Activated T-cell treated with anti-CD3 and anti-CD28 coated beads, Interleukin-2, amount 50 U/mL, for 1 hour (primary cell): ENCODE results near the gene KIF16B.
"Not testable (repeated sequence)": the region's sequence is repeated elsewhere in the genome, so short reads cannot be mapped to it uniquely, and the experiment has no call there.

Experiments used
- DNase-seq: peaks from one replicate; pipeline ENCODE4 v3.0.0-alpha.2; 2020

The KIF16B gene

DNA sequence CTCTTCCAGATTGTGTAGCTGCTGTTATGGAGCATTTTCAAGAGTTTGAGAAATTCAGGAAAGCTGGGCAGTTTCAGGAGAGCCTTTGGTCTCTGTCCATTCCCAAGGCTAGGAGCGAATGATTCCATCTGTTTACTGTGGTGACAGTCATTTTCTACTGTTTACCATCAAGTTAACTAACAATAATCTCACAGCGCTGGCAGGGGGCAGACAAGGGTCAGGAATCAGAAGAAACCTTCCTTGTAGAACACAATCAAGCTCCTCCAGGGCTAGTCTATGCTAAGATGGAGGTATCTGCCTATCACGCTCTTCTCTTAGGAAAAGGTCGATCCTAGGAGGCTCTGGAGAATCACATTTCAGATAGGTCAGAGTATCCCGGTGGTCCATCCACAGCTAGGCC, 293.9 kb downstream of the KIF16B start:
- no peak for DNase-seq

DNA sequence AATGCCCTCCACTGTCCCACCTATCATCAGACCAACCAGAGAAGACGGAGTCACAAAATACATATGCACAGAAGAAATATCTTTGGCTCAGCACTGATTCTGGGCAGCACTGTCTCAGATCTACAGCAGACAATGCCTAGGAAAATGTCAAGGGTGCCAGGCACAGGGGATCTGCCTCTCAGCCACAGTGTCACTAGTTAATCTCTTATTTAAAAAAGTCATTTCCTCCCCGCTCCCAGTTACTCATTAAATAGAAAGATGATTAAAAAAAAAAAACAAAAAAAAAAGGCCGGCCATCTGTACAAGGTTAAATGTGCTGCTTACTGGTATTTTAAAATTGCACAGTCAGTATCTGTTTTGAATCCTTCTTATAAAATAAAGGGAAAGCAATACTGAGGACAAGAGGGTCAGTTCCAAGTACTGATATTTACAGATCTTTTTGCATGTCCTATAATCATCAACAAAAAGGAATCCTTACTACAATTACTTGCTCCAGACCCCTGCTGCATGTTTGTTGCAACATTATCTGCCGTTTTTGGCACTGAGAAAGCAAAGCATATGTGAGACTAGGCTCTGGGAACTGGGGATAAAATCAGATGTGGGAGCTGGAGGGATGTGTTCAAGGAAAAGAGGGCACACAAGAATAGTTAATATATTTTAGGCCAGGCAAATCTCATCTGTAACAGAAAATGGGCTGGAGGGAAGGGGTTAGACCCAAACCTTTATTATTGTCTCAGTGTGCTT, 299.3 kb downstream of the KIF16B start:
- DNase-seq: no peak

DNA sequence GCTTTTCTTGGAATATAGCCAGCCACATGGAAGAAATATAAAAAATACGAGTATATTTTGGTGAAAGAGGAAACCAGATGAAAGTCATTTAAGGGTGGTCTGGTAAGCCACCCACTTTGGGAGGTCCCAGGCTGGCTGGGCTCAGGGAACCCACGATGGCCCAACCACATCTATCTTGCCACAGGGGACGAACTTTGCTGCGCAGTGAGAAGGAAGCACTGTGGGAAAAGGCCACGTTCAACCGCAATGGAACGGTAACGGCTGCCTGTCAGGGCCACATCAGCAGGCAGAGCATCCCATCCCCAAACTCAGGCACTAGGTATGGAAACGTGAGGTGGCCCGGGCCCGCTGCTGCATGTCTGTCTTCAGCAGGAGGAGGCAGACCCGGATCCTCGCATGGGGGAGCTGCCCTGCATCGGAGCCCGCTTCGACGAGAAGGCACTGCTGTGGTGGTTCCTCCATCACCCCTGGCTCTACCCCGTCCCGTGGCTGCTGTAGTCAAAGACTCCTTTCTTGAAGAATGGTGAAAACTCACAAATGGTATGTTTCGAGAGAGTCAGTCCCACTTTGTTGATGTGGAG, 300.4 kb downstream of the KIF16B start:
- no peak for DNase-seq

DNA sequence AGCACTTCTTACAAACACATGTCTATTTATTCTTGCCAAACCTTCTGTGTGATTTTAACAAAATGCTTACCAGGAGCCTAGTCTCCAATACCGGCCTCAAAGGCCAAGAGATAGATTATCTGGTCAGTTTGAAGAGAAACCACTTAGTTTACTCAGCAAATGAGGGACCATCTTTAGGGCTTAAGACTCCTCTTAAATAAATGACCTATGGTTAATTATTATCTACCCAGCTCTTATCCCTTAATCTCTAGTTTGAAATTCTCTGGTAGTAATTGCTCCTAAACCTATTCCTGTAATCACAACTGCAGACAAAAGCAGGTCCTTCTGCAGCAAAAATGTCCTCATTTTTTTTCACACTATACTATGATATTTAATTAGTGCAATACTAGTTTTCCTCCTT, 301.8 kb downstream of the KIF16B start:
- no peak for DNase-seq

DNA sequence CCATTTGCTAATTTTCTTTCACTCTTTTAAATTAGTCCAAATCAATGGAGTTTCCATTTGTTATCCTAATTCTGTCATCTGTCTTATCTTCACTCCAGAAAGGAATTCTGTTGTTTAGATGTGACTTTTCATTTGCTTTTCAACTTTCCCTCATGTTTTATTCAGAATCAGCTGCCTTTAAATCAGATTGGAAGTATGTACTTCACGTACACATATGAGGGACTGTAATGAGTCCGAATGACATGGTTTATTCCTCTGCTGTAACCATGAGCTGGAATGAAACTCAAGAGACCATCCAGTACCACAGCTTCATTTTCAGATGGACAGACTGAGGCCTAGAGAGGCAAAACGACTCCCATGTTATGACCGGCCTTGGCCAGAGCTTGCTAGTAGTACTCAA, 302.3 kb downstream of the KIF16B start:
- DNase-seq: no peak

DNA sequence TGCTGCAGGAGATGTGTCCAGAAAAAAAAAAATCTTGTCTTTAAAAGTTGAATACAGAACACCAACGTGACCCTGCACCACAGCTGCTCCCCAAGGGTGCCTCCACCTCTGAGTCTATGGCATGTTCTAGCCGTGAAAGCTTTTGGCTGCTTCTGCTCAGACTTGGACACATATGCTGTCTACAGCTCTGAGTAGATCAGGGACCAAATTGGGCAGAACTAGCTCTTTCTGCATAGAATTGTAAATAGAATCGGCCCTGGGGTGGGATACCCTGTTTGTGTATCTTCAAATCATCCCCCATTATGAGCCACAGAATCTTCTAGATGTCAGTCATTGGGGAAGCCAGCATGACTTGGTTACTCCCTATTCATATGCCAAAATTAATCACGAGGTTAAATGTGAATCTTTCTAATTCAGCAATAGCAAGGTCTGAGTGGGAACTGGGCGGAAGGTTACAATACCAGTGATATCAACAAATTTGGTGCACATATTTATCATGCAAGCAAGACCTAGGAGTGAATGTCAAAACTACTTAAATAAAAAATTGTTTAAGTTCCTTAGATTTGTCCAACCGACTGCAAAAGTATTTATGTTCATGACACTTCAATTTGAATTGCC, 302.8 kb downstream of the KIF16B start:
- no peak for DNase-seq

DNA sequence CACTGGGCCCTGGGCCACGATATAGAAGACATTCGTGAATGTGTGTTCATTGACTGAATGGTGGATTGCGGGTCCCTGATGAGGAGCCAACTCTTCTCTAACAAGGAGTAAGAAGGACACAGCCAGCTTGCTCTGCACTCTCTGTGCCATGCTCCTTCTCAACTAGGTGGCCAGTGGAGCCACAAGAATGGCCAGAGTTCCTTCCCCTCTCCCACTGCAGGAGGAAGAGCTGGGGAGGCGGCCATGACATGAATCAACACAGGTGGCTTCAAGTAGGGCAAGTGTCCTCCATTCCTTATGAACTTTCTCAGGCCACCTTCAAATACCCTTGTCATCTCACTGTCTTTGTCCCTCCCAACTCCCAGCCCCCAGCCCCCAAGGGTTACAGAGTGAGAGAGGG, 305.7 kb downstream of the KIF16B start:
- DNase-seq: no peak

DNA sequence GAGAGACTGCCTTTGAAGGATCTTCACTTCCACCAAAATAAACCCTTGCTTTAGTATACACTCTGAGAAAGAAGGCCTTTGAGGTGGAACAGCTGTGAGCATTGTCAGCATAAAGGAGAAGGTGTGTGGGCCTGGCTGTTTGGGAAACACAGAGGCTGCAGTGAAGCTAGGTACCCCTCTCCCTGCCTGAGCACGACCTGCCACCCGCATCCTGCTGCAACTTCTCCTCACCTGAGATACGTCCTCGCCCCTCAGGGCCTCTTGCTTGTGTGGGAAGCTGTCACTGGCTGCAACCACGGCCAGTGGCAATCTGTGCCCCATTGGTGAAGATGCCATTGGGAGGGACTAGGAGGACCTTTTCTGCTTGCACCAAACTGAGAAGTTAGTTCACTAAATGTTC, 307.9 kb downstream of the KIF16B start:
- no peak for DNase-seq

DNA sequence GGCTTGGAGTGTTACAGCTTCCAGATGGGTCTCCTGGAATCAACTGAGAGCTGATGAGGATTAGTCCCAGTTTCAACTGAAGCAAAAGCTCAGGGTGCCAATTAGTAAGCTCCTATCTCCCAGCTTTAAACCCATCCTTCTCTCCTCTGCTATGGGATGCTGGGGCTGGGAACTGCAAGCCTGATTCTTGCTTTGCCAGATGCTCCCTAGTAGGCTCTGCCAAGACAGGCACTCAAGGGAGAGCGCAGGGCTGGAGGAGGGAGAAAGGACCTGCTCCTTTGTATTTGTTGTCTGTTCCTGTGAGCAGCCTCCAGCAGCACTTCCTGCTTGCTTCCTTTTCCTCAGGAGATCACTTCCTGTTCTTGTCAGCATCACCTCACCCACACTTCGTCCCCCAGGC, 309.7 kb downstream of the KIF16B start:
- DNase-seq: no peak

DNA sequence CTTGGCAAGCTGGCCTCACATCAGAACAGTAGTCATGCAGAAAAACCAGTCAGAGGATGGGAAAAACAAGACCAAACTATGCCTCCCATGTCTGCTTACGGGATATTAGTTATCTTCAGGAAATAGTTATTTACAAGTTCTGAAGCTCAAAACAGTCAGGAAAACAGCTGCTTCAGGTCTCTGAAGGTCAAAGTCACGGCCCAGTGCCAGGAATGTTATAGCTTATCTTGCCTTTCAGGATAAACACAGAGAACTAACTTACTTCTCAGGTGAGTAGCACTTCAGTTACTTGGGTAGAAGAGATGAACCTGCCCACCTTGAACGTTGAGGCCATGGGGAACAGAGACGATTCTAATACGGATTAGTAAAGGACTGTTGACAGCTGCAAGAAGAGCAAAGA, 310.7 kb downstream of the KIF16B start:
- DNase-seq: no peak

DNA sequence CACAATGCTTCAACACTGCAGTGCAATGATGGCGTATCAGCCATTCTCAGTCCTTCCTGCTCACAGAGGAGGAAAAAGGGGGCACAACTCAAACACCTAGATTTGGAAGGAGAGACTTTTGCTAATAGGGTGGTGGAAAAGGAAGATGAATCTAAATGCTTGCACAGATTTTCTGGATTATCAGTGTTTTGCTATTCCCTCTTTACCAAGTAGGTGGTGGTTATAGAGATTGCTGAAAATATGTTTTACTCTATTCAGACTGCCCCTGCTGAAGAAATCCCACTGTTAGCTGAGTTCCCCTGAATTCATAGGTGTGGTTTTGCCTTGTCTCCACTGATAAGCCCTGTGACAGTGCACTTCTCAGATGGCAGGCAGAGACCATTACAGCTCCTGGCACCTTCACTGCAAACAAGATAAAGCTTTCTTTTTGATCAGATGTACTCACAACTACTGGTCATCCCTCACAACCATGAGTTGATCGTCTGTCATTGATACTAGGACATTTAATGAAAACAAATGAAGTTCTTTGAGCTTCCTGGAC, 311.4 kb downstream of the KIF16B start:
- no peak for DNase-seq

DNA sequence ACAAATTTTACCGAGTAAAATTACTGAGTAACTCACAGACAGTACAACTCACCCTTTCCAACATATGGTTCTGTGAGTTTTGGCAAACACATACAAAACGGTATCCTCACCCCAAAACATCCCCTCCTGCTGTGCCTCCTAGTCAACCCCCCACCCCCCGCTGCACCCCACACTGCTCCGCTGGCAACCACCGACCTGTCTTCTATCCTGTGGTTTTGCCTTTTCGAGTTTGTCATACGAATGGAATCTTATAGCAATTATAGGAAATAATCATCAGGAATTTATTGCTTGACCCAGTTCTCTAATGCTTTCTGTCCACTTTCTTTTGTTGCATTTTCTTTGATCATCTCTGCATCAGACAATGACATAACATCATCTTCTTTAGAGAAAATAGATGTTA, 312.3 kb downstream of the KIF16B start:
- no peak for DNase-seq

DNA sequence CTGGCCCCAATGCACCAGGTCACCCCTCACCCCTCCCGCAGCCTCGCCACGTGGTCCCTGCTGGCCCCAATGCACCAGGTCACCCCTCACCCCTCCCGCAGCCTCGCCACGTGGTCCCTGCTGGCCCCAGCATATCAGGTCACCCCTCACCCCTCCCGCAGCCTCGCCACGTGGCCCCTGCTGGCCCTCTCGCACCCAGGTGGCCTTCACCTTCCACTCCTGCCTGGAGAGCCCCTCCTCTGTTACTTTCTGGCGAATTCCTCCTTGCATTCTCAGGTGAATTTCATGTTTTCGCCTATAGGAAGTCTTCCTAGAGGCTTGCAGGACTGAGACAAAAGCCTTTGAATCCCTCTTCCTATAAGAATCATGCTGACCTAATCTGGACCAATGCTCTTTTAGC, 313.1 kb downstream of the KIF16B start:
- DNase-seq: not testable (repeated sequence)

DNA sequence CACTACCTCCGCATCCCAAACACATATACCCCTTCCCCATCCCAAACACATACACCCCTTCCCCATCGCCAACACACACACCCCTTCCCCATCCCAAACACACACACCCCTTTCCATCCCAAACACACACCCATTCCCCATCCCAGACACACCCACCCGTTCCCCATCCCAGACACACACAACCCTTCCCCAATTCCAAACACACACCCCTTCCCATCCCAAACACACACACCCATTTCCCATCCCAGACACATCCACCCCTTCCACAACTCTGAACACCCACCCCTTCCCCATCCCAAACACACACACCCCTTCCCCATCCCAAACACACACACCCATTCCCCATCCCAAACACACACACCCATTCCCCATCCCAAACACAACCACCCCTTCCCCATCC, 314.5 kb downstream of the KIF16B start:
- DNase-seq: no peak

DNA sequence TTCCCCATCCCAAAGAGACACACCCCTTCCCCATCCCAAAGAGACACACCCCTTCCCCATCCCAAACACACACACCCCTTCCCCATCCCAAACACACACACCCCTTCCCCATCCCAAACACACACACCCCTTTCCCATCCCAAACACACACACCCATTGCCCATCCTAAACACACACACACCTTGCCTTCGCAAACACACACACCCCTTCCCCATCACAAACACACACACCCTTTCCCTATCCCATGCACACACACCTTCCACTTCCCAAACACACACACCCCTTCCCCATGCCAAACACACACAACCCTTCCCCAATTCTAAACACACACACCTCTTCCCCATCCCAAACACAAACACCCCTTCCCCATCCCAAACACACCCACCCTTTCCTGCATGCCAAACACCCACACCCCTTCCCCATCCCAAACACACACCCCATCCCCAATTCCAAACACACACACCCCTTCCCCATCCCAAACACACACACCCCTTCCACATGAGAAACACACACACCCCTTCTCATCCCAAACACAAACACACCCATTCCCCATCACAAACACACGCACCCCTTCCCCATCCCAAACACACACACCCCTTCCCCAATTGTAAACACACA, 315.3 kb downstream of the KIF16B start:
- DNase-seq: no peak

DNA sequence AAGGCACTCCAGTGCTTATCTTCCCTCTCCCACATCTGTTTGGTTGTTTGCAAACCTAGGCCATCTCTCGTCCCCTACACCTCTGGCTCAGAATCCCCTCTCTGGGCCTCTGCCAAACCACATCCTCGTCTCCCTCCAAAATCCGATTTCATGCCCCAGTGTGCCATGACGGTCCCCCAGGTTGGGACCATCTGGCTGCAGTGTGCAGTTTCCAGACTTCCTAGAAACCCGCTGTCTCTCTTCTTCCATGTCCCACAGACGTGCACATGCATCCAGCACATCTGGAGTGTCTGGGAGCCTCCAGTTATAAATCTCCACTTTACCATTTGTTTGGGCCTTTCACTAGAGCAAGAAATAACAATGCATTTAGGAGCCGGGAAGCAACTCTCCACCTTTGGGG, 316.2 kb downstream of the KIF16B start:
- DNase-seq: no peak

DNA sequence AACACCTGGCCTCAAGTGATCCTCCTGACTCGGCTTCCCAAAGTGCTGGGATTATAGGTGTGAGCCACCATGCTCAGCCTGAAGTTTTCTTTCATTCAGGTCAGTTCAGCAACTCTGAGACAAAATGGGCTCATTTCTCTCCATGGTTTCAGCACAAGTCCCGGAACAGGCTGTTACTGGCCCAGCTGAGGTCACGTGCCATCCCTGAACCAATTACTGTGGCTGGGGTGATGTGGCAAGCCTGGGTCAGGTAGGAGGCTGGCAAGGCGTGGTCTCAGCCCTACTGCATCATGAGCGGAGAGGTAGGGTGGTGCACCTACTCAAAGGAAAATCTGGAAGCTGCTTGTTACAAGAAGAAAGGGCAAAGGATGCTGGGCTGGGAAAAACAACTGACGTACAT, 326.4 kb downstream of the KIF16B start:
- DNase-seq: no peak

DNA sequence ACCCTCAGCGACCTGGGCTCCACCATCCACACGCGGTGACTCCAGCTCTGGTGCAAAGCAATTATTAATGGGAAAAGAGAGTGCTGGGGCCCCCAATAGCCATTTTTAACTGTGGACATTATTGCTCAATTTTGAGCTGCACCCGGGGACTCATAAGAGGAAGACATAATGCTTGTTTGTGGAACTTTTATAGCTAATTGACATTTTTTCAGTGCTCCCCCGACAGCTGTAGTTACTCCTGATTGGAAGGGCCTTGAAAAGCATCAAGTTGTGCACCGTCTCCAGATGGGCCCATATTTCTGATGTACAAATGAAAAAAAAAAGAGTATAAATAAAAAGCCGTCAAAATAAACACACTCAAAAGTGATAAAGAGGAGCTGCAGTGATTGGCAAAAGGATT, 327.0 kb downstream of the KIF16B start:
- no peak for DNase-seq

DNA sequence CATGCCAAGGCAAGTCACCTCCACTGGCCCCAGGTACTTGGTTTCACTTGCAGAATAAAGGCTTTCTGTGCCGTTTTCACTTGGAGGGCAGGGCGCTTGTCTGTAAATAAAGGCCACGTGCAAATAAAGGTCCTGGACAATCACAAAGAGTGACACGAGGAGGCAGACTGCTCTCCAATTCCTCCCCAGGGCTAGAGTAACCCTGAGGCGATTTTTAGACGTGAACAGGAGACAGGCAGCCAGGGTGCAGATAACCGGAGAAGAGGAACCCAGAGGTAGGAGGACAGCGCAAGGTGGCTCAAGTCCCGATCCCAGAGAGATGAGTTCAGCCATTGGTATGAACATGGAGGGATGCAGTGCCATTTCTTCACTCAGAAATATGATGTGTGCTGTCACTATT, 327.4 kb downstream of the KIF16B start:
- DNase-seq: no peak

DNA sequence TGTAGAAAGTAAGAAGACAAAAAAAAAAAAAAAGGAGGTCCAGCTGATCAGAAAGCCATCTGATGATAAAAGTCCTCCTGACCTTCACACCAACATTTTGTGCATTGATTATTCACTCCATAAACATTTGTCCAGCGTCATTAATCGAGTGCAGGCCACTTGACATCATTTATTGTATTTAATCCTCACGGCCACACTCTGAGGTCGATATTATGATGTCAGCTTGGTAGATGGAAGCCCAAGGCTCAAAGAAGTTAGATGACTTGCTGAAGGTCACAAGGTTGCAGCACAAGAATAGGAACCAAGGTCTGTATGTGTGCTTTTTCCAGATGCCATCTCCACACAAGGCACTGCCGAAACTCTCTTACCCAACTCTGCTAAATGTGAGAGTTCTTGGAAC, 328.4 kb downstream of the KIF16B start:
- no peak for DNase-seq

DNA sequence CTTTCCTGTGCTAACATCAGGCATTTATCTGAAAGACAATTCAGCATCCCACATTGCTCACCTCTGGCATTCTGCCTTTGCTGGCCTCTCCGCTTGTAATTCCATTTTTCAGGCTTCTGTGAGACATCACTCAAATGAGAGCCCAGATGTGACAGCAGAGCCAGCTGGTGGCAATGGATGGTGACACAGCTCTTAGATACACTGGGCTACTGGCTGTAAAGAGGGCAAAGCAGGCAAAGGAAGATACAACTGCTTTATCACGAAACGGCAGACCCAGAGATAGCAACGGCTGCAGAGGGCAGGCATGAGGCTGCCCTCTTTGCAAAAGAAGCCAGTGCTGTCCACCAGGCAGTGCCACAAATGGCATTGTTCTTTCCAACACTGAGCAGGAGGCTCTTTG, 329.8 kb downstream of the KIF16B start:
- DNase-seq: no peak

DNA sequence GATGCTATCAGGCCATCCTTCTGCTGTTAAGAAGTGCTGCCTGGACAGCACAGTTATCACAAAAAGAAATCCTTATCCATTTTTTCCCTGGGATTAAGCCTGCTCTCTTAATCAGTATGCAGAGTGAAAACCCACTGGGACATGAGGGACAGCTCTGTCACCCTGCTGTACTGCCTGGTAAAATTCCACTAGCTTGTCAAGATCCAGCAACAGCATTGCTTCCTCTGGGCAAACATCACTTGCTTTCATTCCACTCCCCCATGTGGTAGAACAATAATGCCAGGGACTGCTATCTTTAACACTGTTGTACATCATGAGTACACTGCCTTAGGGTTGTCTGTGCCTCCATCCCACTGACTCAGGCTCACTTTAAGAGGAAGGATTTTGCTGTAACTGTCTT, 331.3 kb downstream of the KIF16B start:
- no peak for DNase-seq

DNA sequence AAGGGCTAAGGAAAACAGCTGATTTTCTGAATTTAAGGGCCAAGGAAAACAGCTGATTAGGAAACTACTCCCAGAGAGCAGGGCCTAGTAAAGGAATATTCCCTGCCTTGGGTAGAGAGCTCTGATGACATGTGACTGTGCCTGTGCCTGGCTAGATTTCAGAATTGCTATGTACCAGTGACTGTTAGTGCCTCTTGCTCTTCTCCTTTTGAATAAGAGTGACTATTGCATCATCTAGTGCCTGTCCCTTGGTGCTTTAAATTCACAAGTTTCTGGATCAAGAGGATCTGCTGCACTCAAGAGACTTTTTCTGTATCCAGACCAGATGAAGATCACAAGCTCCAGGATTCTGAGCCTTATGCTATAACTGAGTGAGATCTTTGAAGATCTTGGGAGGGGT, 332.9 kb downstream of the KIF16B start:
- DNase-seq: no peak
